Right kidney (tissue), 1 donor: ENCODE measurements around the gene ERICH6B.

ENCODE experiments used
- DNase-seq: peaks from one replicate; pipeline ENCODE4 v3.0.0-alpha.2; 2016

ERICH6B gene

GRCh38 chr13:45601680-45602079 is 13.9 kb downstream of the ERICH6B start:
- no peak for DNase-seq

GRCh38 chr13:45598597-45598996 is 16.9 kb downstream of the ERICH6B start:
- DNase-seq, result no peak

- DNase-seq, result no peak
These were observed 18.6 kb downstream of the ERICH6B start for GRCh38 chr13:45596800-45597475.

GRCh38 chr13:45595965-45596364 is 19.6 kb downstream of the ERICH6B start:
- no peak for DNase-seq

- DNase-seq, result no peak
These were observed 20.8 kb downstream of the ERICH6B start for GRCh38 chr13:45594764-45595163.

GRCh38 chr13:45594227-45594626 is 21.3 kb downstream of the ERICH6B start:
- no peak for DNase-seq

GRCh38 chr13:45592758-45593157 is 22.8 kb downstream of the ERICH6B start:
- no peak for DNase-seq

- DNase-seq, result no peak
These were observed 25.5 kb downstream of the ERICH6B start for GRCh38 chr13:45590066-45590465.

GRCh38 chr13:45587897-45588296 is 27.6 kb downstream of the ERICH6B start:
- DNase-seq, result no peak

GRCh38 chr13:45584816-45585215 is 30.7 kb downstream of the ERICH6B start:
- no peak for DNase-seq

GRCh38 chr13:45582408-45583076 is 33.0 kb downstream of the ERICH6B start:
- no peak for DNase-seq

GRCh38 chr13:45576466-45576865 is 39.1 kb downstream of the ERICH6B start:
- no peak for DNase-seq

- DNase-seq, result no peak
These were observed 39.7 kb downstream of the ERICH6B start for GRCh38 chr13:45575830-45576180.

- no peak for DNase-seq
These were observed 40.3 kb downstream of the ERICH6B start for GRCh38 chr13:45575146-45575829.

GRCh38 chr13:45565331-45565730 is 50.2 kb downstream of the ERICH6B start:
- no peak for DNase-seq

GRCh38 chr13:45564133-45564776 is 51.3 kb downstream of the ERICH6B start:
- no peak for DNase-seq

GRCh38 chr13:45554604-45555109 is 60.9 kb downstream of the ERICH6B start:
- no peak for DNase-seq

- DNase-seq, result no peak
These were observed 67.3 kb downstream of the ERICH6B start for GRCh38 chr13:45548281-45548680.

GRCh38 chr13:45546410-45546765 is 69.2 kb downstream of the ERICH6B start:
- no peak for DNase-seq

- DNase-seq, result no peak
These were observed 69.7 kb downstream of the ERICH6B start for GRCh38 chr13:45545686-45546409.

- no peak for DNase-seq
These were observed 71.0 kb downstream of the ERICH6B start for GRCh38 chr13:45544520-45544919.

GRCh38 chr13:45542878-45543277 is 72.7 kb downstream of the ERICH6B start:
- DNase-seq, result no peak
